DND-41 (cell line): ENCODE measurements around the gene RALY.
A peak's percentile ranks its signal among the peaks of the same experiment; 100 is the strongest.

ENCODE experiments used
- ATAC-seq: fragments of 200-7000 bp; cut with Tn5 transposase; 3 replicates; pipeline ENCODE4 v1.9.1; 2021; ENCODE audit warnings: low read depth; ENCODE audit not compliant: insufficient read depth
- DNase-seq: peaks from one replicate; pipeline ENCODE4 v3.0.0-alpha.2; 2020
- H2AFZ ChIP-seq: 2 replicates; pipeline ENCODE4 v1.6.0; 2012; ENCODE audit warnings: low read depth, low read length
- H3K27ac ChIP-seq: 2 replicates; pipeline ENCODE4 v1.5.1; 2012; ENCODE audit warnings: low read length, inconsistent platforms
- H3K27me3 ChIP-seq: fragments of 200-600 bp; sonication (generic); 2 replicates; pipeline ENCODE4 v1.6.0; 2012; ENCODE audit warnings: low read length, mild to moderate bottlenecking, inconsistent platforms; ENCODE audit not compliant: insufficient read depth, poor library complexity
- H3K36me3 ChIP-seq: 2 replicates; pipeline ENCODE4 v1.5.1; 2012; ENCODE audit warnings: low read length, inconsistent platforms; ENCODE audit not compliant: insufficient read depth
- H3K4me1 ChIP-seq: 2 replicates; pipeline ENCODE4 v1.5.1; 2012; ENCODE audit warnings: mild to moderate bottlenecking, low read length; ENCODE audit not compliant: insufficient read depth
- H3K4me2 ChIP-seq: 2 replicates; pipeline ENCODE4 v1.6.0; 2012; ENCODE audit warnings: mild to moderate bottlenecking, moderate library complexity, low read length, inconsistent platforms; ENCODE audit not compliant: insufficient read depth
- H3K4me3 ChIP-seq, 2 experiments: fragments of 200-600 bp in 1 of 2; shearing (Covaris generic) in 1 of 2; 2 replicates each; pipeline ENCODE4 v1.5.1; 2012 to 2016; ENCODE audit warnings: inconsistent platforms in 2 of 2, low read length in 2 of 2, mild to moderate bottlenecking in 2 of 2, low read depth in 1 of 2, moderate library complexity in 1 of 2
- H3K79me2 ChIP-seq: 2 replicates; pipeline ENCODE4 v1.6.0; 2012; ENCODE audit warnings: low read length, inconsistent platforms; ENCODE audit not compliant: insufficient read depth
- H3K9ac ChIP-seq: 2 replicates; pipeline ENCODE4 v1.6.0; 2012; ENCODE audit warnings: low read depth, mild to moderate bottlenecking, inconsistent platforms, low read length, moderate library complexity
- H3K9me3 ChIP-seq: 2 replicates; pipeline ENCODE4 v1.5.1; 2012; ENCODE audit warnings: low read length, moderate library complexity, mild to moderate bottlenecking, inconsistent platforms; ENCODE audit not compliant: insufficient read depth, severe bottlenecking
- H4K20me1 ChIP-seq: 2 replicates; pipeline ENCODE4 v1.6.0; 2012; ENCODE audit warnings: low read length; ENCODE audit not compliant: insufficient read depth
- CTCF ChIP-seq: IDR thresholded peaks from 2 replicates; pipeline ENCODE4 v1.5.1; 2012; ENCODE audit warnings: borderline replicate concordance, low read length, moderate library complexity, mild to moderate bottlenecking; ENCODE audit not compliant: poor library complexity, severe bottlenecking; ENCODE audit errors: extremely low read depth
- EZH2 ChIP-seq: IDR thresholded peaks from 3 replicates; pipeline ENCODE4 v1.6.1; 2012; ENCODE audit warnings: borderline replicate concordance, low read depth, mild to moderate bottlenecking, moderate library complexity, low read length, inconsistent platforms; ENCODE audit not compliant: severe bottlenecking

RALY gene

GRCh38 chr20:34104059-34104458 is 110.3 kb downstream of the RALY start:
- H3K9me3 ChIP-seq = no peaks in the 10 kb centered on the region
- H3K36me3 ChIP-seq = peaks cover 99% of the 10 kb centered on the region
- peaks cover 91% of the 10 kb centered on the region for H4K20me1 ChIP-seq
- H3K4me1 ChIP-seq = peaks cover 35% of the 10 kb centered on the region
- no peak for ATAC-seq
- no peaks in the 10 kb centered on the region for H3K27me3 ChIP-seq
- TF ChIP-seq CTCF = no peak
- TF ChIP-seq EZH2 = no peak
- no peak for DNase-seq
- no peak overlapping the region for H3K4me2 ChIP-seq
- H3K27ac ChIP-seq = no peak overlapping the region
- H3K79me2 ChIP-seq = peaks cover 100% of the 10 kb centered on the region
- H3K9ac ChIP-seq = no peak overlapping the region
- H2AFZ ChIP-seq = no peak overlapping the region
- no peak overlapping the region for H3K4me3 ChIP-seq

- ATAC-seq = no peak
- Histone ChIP-seq H2AFZ (no peak overlapping the region), H3K27me3 (no peaks in the 10 kb centered on the region), H3K4me1 (peaks cover 55% of the 10 kb centered on the region), H3K36me3 (peaks cover 98% of the 10 kb centered on the region), H3K9ac (no peak overlapping the region), H3K79me2 (peaks cover 100% of the 10 kb centered on the region), H4K20me1 (peaks cover 93% of the 10 kb centered on the region), H3K4me2 (peak overlapping the region; percentile 20; the same call in 1 of the 2 replicates), H3K27ac (no peak overlapping the region), H3K4me3 (no peak overlapping the region), H3K9me3 (no peaks in the 10 kb centered on the region)
- TF ChIP-seq CTCF (no peak), EZH2 (no peak)
- no peak for DNase-seq
Measured at GRCh38 chr20:34105978-34106675, 112.4 kb downstream of the RALY start.

DNA sequence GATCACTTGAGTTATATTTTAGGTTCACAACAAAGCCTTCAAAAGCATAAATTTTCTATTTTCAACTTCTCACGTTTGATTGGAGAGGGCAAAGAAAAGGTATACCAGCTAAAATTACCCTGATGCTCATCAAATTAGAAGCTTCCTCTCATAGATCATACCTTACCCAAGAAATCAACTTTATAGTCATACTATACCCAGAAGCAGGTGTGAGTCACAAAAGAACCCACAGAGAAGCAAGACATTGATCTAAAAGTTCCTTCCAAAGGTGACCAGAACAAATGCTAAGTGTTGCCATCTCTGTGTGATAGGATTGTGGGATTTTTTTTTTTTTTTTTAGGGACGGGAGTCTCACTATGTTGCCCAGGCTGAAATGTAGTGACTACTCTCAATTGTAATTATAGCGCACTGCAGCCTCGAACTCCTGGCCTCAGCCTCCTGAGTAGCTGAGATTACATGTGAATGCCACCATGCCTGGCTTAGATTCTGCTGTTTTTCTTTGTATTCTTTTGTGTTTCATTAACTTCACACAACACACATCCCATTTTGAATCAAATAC is 115.0 kb downstream of the RALY start:
- Histone ChIP-seq H3K27me3 (no peaks in the 10 kb centered on the region), H3K9ac (no peak overlapping the region), H3K36me3 (peaks cover 75% of the 10 kb centered on the region), H3K4me3 (peak overlapping the region in 1 of 2 experiments; percentile 61; a peak in 2 of 4 replicates), H3K4me2 (peak overlapping the region; percentile 80), H3K27ac (no peak overlapping the region), H4K20me1 (peaks cover 75% of the 10 kb centered on the region), H3K9me3 (no peaks in the 10 kb centered on the region), H3K4me1 (peaks cover 63% of the 10 kb centered on the region), H2AFZ (no peak overlapping the region), H3K79me2 (peaks cover 84% of the 10 kb centered on the region)
- ATAC-seq = no peak
- TF ChIP-seq CTCF (no peak), EZH2 (no peak)
- no peak for DNase-seq
